Mesenteric fat pad (tissue), 1 donor: ENCODE measurements around the gene DHPS. TPM values are rescaled to one million over a fixed set of nuclear protein-coding genes. Genes with fewer than 3 reads are reported as not detected.
A peak's percentile ranks its signal among the peaks of the same experiment; 100 is the strongest.
"Not testable (repeated sequence)": the region's sequence is repeated elsewhere in the genome, so short reads cannot be mapped to it uniquely, and the experiment has no call there.

Experiments
- DNase-seq: peaks from one replicate; pipeline ENCODE4 v3.0.0-alpha.2; 2020; ENCODE audit warnings: low spot score
- total RNA-seq: library from RNA; stranded (reverse); fragmentation: NEBNext Ultra II Directional; extraction: Animal tissue kit (Norgen Biotek cat#: 25700); gene quantifications from one replicate; pipeline ENCODE4 v1.2.1, GENCODE V29; 2021
- donor health status: DM: yes; HTN: yes; CAD: no.

Gene DHPS
- total RNA-seq, 1 donor from 2014 or later: 46.3 TPM

DNA sequence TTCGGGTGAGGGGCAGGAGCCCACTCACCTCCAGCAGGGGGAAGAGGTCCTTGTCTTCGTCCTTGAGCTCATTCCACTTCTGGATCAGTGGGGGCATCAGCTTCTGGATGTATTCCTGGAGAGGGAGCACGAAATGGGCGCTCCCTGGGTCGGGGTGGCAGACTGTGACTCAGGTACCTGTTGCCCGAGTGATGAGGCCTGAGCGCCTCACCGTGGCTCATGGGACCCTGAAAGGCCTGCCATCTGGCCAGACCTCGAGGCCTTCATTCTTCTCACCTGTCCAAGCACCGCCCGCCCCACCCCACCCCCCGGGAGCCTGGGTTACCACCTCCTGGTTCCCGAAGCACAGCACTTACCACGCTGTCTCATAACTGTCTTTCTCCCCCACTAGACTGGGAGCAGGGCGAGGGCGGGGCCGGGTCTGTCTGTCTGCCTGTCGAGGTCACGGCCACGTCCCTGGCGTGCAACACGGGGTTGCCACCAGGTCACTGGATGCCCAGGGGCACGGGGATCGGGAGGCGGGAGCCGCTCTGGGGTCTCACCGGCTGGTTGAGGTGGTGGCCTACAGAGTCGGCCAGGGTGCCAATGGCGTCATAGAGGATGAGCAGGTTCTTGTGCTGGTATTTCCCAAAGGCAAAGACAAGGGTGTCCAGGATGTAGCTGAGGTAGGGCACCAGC, 24.1 kb upstream of the DHPS start:
- no peak for DNase-seq

DNA sequence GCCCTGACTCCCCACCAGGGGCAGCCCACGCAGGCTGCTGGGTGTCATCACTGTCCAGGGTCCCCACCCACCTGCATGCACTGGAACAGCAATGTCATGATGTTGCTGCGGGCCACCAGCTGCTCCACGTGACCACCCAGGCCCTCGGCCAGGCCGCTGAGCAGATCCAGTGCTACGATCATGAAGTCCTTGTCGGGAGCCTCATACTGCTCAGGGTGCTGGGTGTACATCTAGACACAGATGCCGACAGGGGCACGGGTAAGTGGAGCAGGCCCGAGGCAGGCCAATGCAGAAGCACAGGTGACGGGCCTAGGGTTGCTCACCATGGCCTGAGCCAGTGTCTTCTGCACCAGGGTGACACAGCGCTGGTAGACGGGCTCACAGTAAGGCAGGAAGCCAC, 23.5 kb upstream of the DHPS start:
- no peak for DNase-seq

DNA sequence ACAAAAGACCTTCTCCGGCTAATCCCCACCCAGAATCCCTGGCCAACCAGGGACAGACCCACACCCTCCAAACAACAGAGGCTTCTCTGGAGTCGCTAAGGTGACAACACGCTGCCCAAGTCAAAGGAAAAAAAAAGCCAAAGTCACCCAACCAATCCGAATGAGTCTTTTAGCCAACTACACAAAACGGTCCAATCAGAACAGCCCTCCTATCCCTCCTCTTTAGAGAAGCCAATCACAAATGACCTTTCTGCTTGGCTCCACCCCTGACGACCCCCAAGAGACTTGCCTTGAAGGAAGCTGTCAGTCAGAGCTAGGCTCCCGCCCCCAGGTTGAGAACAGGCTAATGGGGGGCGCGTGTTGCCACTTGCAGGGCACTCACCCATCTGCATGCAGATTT, 21.4 kb upstream of the DHPS start:
- DNase-seq: no peak

DNA sequence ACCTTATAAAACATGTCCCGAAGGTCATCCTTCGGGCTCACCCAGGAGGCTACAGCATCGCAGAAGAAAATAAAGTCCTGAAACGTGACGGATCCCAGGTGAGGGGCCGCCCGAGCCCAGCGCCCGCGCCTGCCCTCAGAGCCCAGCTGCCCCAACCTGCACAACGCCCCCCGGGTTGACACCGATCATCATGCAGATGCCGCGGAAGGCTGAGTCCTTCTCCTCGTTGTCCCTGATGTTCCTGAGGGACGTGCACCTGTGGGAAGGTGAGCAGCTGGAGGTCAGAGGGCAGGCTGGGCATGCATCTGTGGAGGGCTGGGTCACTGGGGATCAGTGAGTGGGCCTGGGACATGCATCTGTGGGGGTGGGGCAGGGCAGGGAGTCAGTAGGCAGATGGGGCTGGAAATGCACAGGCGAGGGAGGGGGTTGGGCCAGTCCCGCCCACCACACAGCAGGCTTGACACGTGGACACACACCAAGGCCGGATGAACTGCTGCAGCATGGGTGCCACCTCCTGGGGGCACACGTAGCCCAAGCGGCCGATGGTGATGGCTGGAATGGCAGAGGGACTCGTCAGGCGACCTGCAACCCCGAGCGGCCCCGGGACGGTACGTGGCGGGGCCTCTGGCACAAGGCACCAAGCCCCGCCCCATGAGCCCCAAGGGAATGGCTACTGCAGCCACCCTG, 20.1 kb upstream of the DHPS start:
- DNase-seq: no peak

DNA sequence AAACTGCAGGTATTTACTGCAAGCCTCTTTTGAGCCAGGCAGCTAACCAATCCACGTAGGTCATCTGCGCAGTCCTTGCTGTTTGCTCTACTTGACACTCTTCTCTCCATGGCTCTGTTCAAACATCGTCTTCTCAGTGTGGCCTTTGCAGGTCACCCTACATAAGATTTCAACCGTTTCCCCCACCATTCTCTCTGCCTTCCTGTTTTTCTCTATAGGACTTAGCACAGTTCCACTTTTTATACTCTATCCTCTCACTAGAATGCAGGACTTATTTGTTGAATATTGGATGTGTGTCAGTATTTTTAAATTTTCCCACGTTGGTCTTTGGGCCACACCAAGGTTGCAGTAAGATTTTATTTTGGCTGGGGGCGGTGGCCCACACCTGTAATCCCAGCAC, 16.5 kb upstream of the DHPS start:
- no peak for DNase-seq

DNA sequence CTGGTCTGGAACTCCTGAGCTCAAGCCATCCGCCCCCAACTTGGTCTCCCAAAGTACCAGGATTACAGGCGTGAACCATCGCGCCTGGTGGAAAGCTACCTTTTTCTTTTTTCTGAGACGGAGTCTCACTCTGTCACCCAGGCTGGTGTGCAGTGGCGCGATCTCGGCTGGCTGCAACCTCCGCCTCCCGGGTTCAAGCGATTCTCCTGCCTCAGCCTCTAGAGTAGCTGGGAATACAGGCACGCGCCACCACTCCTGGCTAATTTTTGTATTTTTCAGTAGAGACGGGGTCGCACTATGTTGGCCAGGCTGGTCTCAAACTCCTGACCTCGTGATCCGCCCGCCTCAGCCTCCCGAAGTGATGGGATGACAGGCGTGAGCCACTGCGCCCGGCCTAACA, 15.7 kb upstream of the DHPS start:
- DNase-seq: not testable (repeated sequence)

DNA sequence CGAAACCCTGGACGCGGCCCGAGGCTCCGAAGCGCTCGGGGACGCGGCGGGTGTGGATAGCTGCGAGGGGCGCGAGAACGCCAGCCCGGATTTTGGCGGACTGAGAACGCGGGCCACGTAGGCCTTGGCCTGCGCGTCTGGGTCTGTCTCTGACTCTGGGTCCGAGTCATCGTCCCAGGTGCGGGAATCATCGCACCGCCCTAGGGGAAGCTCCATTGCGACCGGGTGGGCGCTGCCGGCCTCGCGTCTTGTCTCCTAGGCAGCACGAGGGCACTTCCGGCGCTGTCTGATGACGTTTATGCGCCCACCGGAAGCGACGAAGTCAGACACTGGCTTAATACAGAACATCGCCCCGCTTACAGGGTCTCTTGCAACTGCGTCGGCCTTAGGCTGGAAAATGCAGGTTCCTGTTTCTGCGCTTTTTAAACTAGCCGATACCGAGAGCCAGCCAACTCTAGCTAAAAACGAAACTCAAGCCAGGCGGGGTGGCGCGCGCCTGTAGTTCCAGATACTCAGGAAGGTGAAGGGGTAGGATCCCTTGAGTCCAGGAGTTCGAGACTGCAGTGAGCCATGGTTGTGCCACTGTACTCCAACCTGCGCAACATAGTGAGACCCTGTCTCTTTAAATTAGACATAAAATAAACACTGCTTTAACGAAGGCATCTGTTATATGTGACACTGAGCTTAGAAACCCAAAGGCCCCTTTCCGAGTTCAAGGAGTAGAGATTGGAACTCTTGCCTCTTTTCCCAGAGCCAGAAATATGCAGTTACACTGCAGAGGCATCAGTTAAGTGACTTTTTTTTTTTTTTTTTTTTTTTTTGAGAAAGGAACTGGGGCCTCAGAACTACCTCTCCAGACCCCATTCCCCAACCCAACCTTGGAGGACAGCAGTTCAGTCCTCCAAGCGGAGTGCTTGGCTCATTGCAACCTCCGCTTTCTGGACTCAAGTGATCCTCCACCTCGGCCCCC, 15.0 kb upstream of the DHPS start, which contains the start of gene FBXW9:
Gene FBXW9 (minus strand): TSS at position 266 of the 970 bp plus-strand sequence. CDS start 50 bp downstream, at position 216.
- DNase-seq: peak; percentile 98

DNA sequence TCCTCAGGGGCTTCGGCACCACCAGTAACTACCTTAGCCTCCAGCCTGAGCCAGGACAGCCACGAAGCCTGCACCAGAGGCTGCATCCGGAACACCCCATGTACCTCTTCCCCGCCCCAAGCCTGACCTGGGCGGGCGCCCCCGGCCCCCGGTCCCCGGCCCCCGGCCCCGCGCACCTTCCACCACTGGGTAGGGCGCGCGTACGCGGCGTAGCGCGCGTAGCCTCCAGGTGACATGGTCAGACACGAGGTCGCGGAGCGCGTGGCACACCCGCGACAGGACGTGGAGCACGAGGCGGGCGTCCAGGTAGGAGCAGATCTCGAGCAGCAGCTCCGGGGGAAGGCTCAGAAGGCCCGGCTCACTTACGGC, 14.3 kb upstream of the DHPS start:
- DNase-seq: no peak

DNA sequence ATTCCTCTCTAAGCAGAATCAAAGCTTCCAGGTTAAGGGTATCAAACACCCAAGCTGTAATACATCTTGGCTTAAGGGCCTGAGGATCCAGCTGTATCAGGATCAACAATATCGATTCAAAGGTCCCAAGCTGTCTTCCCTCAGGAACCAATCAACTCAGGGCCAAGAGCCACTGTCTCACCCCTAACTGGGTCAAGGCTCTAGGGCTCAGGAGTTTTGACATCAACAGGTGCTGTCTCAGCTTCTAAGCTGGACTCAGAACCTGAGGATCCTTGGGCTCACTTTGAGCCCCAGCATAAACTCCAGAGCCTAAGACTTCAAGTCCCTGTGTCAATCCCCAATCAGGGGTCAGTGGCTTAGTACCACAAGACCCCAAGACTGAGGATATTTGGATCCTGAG, 13.8 kb upstream of the DHPS start:
- DNase-seq: no peak

DNA sequence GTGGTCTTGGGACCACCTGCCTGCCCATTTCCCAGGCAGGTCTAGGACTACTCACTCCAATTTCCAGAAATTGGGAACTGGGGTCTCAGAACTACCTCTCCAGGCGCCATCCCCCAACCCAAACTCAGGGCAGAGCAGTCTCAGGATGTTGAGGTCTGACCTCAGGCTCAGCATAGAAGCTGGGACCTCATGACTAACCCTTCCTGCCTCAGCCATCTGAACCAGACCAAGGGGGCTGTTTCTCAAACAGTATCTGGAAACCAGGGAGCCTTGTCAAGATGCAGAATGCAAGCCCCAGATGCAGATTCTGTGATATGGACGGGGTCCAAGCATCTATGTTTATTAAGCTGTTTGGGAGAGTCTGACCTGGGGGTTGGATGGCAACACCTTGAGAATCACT, 13.4 kb upstream of the DHPS start:
- no peak for DNase-seq

DNA sequence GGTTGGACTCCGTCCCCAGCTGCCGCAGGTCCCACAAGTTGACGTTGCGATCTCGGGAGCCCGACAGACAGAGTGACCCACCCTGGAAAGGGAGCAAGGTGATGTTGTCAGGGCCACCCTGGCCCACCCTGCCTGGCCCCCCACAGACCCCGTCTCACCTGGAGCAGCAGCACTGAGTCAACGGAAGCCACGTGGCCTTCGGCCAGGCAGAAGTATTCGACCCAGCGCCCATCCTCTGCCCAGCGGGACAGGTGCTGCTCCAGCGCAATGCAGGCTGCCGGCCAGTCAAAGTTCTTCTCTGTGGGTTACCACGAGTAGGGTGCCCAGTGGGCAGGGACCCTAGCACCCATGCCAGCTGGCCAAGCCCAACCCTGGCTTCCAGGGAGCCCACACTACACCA, 13.0 kb upstream of the DHPS start:
- DNase-seq: no peak

DNA sequence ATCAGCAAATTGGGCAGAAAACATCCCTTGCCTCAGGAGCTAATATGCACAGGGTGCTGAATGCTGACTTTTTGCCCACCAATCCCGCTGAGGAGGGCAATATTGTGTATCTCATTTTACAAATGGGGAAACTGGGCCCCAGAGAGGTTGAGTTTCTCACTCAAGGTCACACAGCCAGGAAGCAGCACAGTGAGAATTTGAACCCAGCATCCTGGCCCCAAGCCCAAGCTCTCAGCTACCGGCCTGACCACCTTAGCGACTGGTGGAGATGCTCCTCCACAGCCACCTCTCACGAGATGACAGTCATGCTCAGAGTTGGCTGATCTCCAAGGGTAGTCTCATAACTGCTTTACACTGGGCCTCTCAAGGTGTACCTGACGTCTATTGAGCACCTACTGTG, 11.3 kb upstream of the DHPS start:
- DNase-seq: no peak

DNA sequence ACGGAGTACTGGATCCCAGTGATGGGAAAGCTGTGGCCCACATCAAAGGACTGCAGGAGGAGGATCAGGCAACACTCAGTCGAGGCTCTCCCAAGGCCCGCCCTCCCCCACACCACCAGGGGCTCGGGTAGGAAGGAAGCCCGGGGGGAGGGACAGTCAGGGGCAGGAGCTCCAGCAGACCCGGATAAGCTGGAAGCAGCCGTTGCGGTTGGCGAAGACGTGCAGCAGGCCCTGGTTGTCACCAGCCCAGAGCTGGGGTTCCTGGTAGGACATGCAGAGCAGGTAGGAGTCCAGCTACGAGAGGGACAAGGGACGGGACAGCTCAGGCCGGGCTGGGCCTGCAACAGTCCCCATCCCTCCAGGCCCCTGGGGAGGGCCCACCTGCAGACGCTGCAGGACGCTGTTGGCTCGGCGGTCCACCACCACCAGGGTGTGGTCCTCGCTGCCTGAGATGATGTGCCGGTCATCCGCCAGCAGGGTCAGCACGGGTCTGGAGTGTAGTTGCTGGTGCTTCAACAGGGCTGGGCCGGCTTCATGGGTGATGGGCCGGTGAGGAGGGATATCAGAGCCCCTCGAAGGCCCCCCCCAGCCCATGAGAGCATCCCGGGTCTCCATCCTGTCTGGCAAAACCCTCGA, 8.0 kb upstream of the DHPS start:
- no peak for DNase-seq

DNA sequence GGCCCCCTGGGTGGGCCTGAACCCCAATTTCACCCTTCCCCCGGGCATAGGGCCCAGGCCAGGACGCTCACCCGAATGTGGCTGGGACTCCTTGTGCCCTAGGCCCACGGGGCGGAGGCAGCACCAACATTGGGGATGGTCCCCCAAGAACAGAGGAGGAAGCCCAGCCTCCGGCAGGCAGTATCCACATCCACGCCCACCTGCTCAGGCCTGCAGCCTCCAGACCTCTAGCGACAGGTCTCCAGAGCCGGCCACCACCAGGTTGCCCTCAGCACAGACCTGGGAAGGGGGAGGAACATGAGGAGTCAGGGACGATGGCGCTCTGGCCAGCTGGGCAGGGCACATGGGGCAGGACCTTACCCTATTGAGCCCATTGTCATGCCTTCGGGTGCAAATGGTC, 7.3 kb upstream of the DHPS start:
- DNase-seq: no peak

DNA sequence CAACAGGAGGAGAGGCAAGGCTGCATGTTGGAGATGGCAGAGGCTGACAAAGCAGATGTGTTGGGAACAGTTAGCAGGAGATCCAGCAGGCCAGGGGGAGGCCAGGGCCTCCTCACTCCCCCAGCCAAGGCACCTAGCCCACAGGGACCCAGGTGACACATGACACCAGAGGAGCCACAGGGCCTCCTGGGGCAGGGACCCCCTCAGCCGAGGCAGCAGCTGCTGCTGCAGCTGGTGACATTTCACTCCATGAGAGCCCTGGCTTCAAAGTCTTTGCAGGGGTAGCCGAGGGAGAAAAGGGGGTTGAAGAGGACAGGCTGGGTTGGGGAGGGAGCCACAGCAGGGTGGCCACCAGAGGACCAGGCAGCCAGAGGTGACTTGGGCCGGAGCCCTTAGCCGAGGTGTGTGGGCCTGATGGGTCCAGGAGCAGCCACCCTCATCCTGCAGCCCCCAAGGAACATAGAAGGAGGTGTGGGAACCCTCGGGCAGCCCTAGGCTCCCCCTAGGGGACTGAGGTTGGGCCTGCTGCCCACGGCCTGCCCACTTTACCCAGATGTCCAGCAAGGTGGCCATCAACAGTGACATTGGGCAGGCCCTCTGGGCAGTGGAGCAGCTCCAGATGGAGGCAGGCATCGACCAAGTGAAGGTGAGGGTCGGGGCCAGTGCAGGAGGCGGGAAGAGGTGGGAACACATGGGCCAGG, 6.0 kb upstream of the DHPS start, which contains the start of gene GNG14:
Gene GNG14 (plus strand): TSS at position 503 of the 701 bp plus-strand sequence. CDS start 51 bp downstream, at position 554.
- no peak for DNase-seq

DNA sequence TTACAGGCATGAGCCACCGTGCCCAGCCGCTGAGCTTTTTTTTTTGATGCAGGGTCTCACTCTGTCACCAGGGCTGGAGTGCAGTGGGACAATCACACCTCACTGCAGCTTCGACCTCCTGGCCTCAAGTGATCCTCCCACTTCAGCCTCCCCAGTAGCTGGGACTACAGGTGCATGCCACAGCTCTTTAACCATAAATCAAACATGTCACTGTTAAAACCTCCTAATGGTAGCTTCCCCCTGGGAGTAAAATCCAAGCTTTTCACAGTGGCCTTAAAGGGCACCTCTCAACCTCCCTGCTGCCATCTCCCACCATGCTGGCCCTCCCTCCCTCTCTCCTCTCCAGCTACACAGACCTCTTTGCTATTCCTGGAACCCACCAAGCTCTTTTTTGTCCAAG, 4.2 kb upstream of the DHPS start:
- no peak for DNase-seq

DNA sequence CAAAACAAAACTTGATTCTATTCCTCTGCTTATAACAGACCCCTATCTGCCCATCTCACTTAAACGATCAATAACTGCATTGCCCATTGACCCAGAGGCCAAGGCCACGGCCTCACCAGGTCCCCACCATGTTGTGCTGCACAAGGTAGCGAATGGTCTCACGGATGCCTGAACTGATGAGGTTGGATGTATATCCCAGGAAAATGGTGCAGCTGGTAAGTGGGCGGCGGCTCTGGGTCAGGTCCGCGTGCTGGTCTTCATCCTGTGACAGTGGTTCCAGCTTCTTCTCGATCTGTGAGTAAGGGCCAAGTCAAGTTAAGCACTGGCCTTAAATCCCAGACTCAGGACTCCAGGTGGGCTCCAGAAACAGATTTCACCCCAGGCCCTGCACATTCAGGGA, 1.6 kb downstream of the DHPS start:
- DNase-seq: no peak

DNA sequence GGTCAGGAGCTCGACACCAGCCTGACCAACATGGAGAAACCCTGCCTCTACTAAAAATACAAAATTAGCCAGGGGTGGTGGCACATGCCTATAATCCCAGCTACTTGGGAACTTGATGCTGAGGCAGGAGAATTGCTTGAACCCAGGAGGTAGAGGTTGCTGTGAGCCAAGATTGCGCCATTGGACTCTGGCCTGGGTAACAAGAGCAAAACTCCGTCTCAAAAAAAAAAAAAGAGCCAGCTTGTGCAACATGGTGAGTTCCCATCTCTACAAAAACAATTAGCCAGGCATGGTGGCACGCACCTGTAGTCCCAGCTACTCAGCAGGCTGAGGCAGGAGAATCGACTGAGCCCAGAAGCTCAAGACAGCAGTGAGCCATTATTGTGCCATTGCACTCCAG, 3.6 kb downstream of the DHPS start:
- DNase-seq: not testable (repeated sequence)

DNA sequence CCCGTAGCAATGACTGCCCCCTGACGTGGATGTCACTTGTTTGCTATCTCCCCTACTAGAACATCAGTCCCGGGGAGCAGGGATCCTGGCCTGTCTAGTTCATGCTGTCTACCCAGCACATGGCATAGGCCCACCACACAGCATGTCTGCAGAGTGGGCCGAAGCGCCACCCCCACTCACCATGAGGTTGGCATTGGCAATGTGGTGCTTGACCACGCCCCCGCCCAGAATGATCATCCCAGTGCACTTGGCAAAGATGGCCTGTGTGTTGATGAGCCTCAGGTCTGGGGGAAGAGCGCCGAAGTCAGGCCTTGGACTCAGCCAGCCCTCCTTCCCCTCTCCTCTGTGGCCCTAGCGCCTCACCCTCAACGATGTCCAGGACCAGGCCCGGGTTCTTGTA, 4.8 kb downstream of the DHPS start:
- no peak for DNase-seq

DNA sequence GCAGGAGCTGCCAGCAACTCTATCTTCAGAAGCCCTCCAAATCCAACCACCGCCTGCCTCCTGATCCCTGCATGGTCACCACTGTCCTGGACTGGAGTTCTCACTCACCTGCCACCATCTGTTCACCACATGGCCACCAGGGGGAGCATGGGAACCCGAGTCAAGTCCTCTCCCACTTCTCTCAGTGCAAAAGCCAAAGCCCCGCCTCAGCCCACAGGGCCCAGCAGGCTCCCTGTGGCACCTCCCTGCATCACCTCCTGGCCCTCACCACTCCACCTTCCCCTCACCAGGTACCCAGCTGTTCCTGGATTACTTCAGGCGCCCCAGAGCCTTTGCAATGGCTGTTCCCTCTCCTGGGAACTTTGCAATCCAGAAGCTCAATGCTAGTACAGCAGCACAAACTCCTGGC, 5.3 kb downstream of the DHPS start:
- DNase-seq: no peak

DNA sequence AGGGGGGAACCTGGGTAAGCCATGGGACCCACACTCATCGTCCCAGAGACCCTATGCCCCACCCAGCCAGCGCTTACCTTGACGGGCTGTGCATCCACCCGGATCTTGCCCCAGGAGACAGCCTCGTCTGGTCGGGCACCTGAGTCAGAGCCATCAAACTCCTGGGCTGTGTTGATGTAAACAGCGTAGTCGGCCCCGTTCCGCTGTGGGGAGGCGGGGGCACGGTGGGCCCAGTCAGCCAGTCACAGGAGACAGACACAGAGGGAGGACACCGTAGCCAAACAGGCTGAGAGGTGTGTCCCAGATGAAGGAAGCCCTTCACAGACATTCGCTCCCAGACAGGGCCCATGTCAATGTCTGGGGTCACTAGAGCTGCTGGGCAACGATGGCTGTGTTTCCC, 5.7 kb downstream of the DHPS start:
- DNase-seq: no peak
